Keratinocyte (primary cell): ENCODE data around the gene MMD.

ENCODE experiments used
- EZH2 ChIP-seq: IDR thresholded peaks from one replicate; pipeline ENCODE4 v1.6.1; 2012; ENCODE audit warnings: inconsistent platforms, mild to moderate bottlenecking, low read length, moderate library complexity
- TF ChIP-seq, protein P1 (sequence below), 3 experiments: IDR thresholded peaks in 1 of 3; conservative IDR thresholded peaks in 1 of 3; optimal IDR thresholded peaks in 1 of 3; 2 replicates in 2 of 3; 3 replicates in 1 of 3; pipeline versions ENCODE3 to v1.5.1; 2011; ENCODE audit warnings: low read length in 3 of 3, mild to moderate bottlenecking in 3 of 3, moderate library complexity in 2 of 3, control low read depth in 1 of 3, inconsistent platforms in 1 of 3; ENCODE audit not compliant: insufficient read depth in 2 of 3; ENCODE audit errors: extremely low read depth in 1 of 3

DNA sequence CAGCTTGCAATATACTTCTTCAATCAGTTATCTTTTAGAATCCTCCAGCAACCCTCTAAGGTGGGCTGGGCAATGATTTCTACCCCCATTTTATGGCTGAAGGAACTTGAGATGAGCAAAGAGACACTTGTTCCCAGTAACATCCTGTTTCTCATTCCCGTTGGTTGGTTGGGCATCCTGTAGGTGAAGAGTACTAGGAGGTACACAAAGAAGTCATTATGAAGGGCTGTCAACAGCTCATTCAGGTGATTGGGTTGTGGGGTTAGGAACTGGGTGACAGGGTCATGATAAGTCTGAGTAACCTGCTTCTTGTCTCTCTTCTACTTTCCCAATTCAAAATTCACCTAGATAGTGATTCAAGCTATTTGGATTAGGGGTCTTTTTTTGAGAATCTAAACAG lies 76.5 kb downstream of the MMD start:
- TF ChIP-seq, protein P1, sequence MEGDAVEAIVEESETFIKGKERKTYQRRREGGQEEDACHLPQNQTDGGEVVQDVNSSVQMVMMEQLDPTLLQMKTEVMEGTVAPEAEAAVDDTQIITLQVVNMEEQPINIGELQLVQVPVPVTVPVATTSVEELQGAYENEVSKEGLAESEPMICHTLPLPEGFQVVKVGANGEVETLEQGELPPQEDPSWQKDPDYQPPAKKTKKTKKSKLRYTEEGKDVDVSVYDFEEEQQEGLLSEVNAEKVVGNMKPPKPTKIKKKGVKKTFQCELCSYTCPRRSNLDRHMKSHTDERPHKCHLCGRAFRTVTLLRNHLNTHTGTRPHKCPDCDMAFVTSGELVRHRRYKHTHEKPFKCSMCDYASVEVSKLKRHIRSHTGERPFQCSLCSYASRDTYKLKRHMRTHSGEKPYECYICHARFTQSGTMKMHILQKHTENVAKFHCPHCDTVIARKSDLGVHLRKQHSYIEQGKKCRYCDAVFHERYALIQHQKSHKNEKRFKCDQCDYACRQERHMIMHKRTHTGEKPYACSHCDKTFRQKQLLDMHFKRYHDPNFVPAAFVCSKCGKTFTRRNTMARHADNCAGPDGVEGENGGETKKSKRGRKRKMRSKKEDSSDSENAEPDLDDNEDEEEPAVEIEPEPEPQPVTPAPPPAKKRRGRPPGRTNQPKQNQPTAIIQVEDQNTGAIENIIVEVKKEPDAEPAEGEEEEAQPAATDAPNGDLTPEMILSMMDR (optimal IDR thresholded peaks at IDR 0.05 in 1 of 3, IDR thresholded peaks at IDR 0.05 in 1 of 3, conservative IDR thresholded peaks at IDR 0.05 in 1 of 3; ENCODE audit: extremely low read depth in 1 of 3, insufficient read depth in 2 of 3, low read length in 3 of 3), result no peak
- TF ChIP-seq EZH2, result no peak
